HepG2 (cell line): ENCODE results near the gene ACP5. TPM values are rescaled to one million over a fixed set of nuclear protein-coding genes. Genes with fewer than 3 reads are reported as not detected.

Experiments
- DPF2 ChIP-seq: sonication (generic); formaldehyde crosslinking; IDR thresholded peaks from 2 replicates; pipeline ENCODE4 v1.4.0; 2020; ENCODE audit warnings: mild to moderate bottlenecking, low read depth, missing genetic modification reagents, borderline replicate concordance
- MED1 ChIP-seq: sonication (generic); formaldehyde crosslinking; IDR thresholded peaks from 2 replicates; pipeline ENCODE4 v1.4.0; 2020; ENCODE audit warnings: missing genetic modification reagents
- MED13 ChIP-seq: sonication (generic); formaldehyde crosslinking; IDR thresholded peaks from 2 replicates; pipeline ENCODE4 v1.5.0; 2020; ENCODE audit warnings: missing genetic modification reagents
- NFRKB ChIP-seq: fragments of 450-650 bp; IDR thresholded peaks from 2 replicates; pipeline ENCODE4 v1.6.1; 2017
- NRL ChIP-seq: sonication (generic); formaldehyde crosslinking; IDR thresholded peaks from 2 replicates; pipeline ENCODE4 v1.5.0; 2020; ENCODE audit warnings: missing genetic modification reagents, mild to moderate bottlenecking, moderate library complexity, borderline replicate concordance
- REL ChIP-seq: sonication (generic); formaldehyde crosslinking; conservative IDR thresholded peaks from 2 replicates; pipeline ENCODE4 v1.8.0; 2022; ENCODE audit warnings: mild to moderate bottlenecking, missing genetic modification reagents, moderate library complexity
- SRSF4 ChIP-seq: fragments of 200-400 bp; formaldehyde crosslinking; IDR thresholded peaks from one replicate; pipeline ENCODE4 v1.6.1; 2018; ENCODE audit warnings: mild to moderate bottlenecking, low read depth, low read length, moderate library complexity; ENCODE audit not compliant: poor library complexity, severe bottlenecking
- TOPORS ChIP-seq: sonication (generic); formaldehyde crosslinking; IDR thresholded peaks from 2 replicates; pipeline ENCODE4 v1.8.0; 2023; ENCODE audit warnings: mild to moderate bottlenecking, missing genetic modification reagents
- ZNF225 ChIP-seq: sonication (generic); formaldehyde crosslinking; IDR thresholded peaks from 2 replicates; pipeline ENCODE4 v1.4.0; 2020; ENCODE audit warnings: mild to moderate bottlenecking, missing genetic modification reagents
- ZNF234 ChIP-seq: sonication (generic); formaldehyde crosslinking; conservative IDR thresholded peaks from 2 replicates; pipeline ENCODE4 v1.5.1; 2020; ENCODE audit warnings: mild to moderate bottlenecking, missing genetic modification reagents
- ZNF260 ChIP-seq: sonication (generic); formaldehyde crosslinking; IDR thresholded peaks from 2 replicates; pipeline ENCODE4 v1.4.0; 2020; ENCODE audit warnings: missing genetic modification reagents, low read depth, mild to moderate bottlenecking, borderline replicate concordance
- ZNF343 ChIP-seq: sonication (generic); formaldehyde crosslinking; IDR thresholded peaks from 2 replicates; pipeline ENCODE4 v1.4.0; 2020; ENCODE audit warnings: mild to moderate bottlenecking, missing genetic modification reagents
- ZNF644 ChIP-seq: IDR thresholded peaks from 2 replicates; pipeline ENCODE4 v1.6.1; 2016; ENCODE audit warnings: low read depth
- ZNF816 ChIP-seq: sonication (generic); formaldehyde crosslinking; IDR thresholded peaks from 2 replicates; pipeline ENCODE4 v1.8.0; 2022; ENCODE audit warnings: missing genetic modification reagents, mild to moderate bottlenecking, borderline replicate concordance
- polyA plus RNA-seq, 8 experiments: library from polyadenylated mRNA; depleted of rRNA in 3 of 8; stranded (reverse) in 7 of 8; unstranded in 1 of 8; fragments of >200 nt; fragmentation: Illumina TruSeq in 4 of 8; extraction: Trizol in 4 of 8; gene quantifications; 2 replicates each; pipeline versions ENCODE4 v1.2.1 to v1.2.3, GENCODE V29; 2011 to 2016; ENCODE audit warnings: low read depth in 4 of 8, missing spikeins in 1 of 8, mixed read lengths in 1 of 8; ENCODE audit not compliant: insufficient read depth in 1 of 8
- total RNA-seq, 5 experiments: library from RNA; depleted of rRNA; stranded (reverse); fragments of >200 nt; fragmentation: Illumina TruSeq; extraction: Trizol; gene quantifications; 2 replicates each; pipeline ENCODE4 v1.2.3, GENCODE V29; 2016; ENCODE audit warnings: low read depth in 1 of 5
- TF ChIP-seq, protein P1 (sequence below): sonication (generic); formaldehyde crosslinking; IDR thresholded peaks from 2 replicates; pipeline ENCODE4 v1.8.1; 2023; ENCODE audit warnings: mild to moderate bottlenecking, missing genetic modification reagents
- TF ChIP-seq, protein P2 (sequence below): IDR thresholded peaks from 2 replicates; pipeline ENCODE4 v1.6.1; 2016; ENCODE audit warnings: low read depth, missing genetic modification reagents, missing compliant biosample characterization
- TF ChIP-seq, protein P3 (sequence below): sonication (generic); formaldehyde crosslinking; IDR thresholded peaks from 2 replicates; pipeline ENCODE4 v1.9.0; 2022; ENCODE audit warnings: missing genetic modification reagents, mild to moderate bottlenecking, borderline replicate concordance
- TF ChIP-seq, protein P4 (sequence below): sonication (generic); formaldehyde crosslinking; conservative IDR thresholded peaks from 2 replicates; pipeline ENCODE4 v1.8.1; 2023; ENCODE audit warnings: missing genetic modification reagents

ACP5 gene
- total and polyA plus RNA-seq, 2 of the 13 experiments (the other 11 are each of a cell fraction or from before 2014, with no cell fraction given), result 1.3 to 6.7 TPM

DNA sequence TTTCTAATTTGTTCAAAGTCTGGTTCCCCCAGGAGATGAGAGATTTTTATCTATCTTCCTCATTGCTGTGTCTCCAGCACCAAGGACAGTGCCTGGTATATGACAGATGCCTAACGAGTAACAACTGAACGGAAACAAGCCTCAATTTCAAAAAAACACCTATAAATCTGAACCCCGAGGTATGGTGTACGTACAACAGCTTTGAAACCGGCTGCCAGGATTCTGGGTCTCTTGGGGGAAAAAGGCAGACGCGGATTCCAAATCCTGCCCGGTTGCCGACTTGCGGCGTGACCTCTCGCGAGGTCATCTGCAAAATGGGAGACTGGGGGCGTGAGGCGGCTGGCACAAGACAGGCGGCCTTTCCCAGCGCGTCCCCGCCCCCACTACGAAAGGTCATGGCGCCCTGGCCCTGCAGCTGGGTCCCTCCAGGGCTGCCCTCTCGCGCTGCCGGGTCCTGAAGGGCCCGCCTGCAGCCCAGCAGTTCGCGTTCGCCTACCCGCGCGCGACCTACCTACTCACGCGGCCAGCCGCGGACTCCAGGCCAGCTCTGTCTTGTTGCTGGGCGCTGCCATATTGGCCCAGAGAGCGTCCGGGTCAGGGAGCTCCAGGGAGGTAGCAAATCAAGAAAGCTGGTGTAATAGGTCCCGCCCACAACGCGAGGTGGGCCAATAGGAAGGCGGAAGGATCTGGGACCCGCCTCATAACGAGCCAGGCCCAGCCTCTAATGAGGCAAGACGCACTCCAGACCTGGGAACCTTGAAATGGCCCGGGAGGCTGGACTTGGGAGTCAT lies 48.7 kb downstream of the ACP5 start, which contains the start of gene ECSIT (continued):
- TF ChIP-seq ZNF644 (CRISPR knock-in tag) (no peak), ZNF225 (CRISPR knock-in tag) (no peak; the same call in 1 of the 2 replicates), REL (CRISPR knock-in tag) (no peak), TOPORS (CRISPR knock-in tag) (no peak; the same call in 1 of the 2 replicates), MED1 (CRISPR knock-in tag) (0 out of 2 replicates have a peak, but pooled peaks have one; percentile 5), NFRKB (peak; percentile 61), SRSF4 (no peak), DPF2 (CRISPR knock-in tag) (no peak), ZNF260 (no peak), ZNF343 (CRISPR knock-in tag) (0 out of 2 replicates have a peak, but pooled peaks have one; percentile 23), ZNF816 (peak; percentile 90; the same call in 1 of the 2 replicates), NRL (CRISPR knock-in tag) (peak; percentile 94), MED13 (no peak), ZNF234 (no peak)
- TF ChIP-seq, protein P1, sequence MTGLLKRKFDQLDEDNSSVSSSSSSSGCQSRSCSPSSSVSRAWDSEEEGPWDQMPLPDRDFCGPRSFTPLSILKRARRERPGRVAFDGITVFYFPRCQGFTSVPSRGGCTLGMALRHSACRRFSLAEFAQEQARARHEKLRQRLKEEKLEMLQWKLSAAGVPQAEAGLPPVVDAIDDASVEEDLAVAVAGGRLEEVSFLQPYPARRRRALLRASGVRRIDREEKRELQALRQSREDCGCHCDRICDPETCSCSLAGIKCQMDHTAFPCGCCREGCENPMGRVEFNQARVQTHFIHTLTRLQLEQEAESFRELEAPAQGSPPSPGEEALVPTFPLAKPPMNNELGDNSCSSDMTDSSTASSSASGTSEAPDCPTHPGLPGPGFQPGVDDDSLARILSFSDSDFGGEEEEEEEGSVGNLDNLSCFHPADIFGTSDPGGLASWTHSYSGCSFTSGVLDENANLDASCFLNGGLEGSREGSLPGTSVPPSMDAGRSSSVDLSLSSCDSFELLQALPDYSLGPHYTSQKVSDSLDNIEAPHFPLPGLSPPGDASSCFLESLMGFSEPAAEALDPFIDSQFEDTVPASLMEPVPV (CRISPR knock-in tag), result peak; percentile 59; the same call in 1 of the 2 replicates
- TF ChIP-seq, protein P2, sequence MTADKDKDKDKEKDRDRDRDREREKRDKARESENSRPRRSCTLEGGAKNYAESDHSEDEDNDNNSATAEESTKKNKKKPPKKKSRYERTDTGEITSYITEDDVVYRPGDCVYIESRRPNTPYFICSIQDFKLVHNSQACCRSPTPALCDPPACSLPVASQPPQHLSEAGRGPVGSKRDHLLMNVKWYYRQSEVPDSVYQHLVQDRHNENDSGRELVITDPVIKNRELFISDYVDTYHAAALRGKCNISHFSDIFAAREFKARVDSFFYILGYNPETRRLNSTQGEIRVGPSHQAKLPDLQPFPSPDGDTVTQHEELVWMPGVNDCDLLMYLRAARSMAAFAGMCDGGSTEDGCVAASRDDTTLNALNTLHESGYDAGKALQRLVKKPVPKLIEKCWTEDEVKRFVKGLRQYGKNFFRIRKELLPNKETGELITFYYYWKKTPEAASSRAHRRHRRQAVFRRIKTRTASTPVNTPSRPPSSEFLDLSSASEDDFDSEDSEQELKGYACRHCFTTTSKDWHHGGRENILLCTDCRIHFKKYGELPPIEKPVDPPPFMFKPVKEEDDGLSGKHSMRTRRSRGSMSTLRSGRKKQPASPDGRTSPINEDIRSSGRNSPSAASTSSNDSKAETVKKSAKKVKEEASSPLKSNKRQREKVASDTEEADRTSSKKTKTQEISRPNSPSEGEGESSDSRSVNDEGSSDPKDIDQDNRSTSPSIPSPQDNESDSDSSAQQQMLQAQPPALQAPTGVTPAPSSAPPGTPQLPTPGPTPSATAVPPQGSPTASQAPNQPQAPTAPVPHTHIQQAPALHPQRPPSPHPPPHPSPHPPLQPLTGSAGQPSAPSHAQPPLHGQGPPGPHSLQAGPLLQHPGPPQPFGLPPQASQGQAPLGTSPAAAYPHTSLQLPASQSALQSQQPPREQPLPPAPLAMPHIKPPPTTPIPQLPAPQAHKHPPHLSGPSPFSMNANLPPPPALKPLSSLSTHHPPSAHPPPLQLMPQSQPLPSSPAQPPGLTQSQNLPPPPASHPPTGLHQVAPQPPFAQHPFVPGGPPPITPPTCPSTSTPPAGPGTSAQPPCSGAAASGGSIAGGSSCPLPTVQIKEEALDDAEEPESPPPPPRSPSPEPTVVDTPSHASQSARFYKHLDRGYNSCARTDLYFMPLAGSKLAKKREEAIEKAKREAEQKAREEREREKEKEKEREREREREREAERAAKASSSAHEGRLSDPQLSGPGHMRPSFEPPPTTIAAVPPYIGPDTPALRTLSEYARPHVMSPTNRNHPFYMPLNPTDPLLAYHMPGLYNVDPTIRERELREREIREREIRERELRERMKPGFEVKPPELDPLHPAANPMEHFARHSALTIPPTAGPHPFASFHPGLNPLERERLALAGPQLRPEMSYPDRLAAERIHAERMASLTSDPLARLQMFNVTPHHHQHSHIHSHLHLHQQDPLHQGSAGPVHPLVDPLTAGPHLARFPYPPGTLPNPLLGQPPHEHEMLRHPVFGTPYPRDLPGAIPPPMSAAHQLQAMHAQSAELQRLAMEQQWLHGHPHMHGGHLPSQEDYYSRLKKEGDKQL (CRISPR knock-in tag), result no peak
- TF ChIP-seq, protein P3, sequence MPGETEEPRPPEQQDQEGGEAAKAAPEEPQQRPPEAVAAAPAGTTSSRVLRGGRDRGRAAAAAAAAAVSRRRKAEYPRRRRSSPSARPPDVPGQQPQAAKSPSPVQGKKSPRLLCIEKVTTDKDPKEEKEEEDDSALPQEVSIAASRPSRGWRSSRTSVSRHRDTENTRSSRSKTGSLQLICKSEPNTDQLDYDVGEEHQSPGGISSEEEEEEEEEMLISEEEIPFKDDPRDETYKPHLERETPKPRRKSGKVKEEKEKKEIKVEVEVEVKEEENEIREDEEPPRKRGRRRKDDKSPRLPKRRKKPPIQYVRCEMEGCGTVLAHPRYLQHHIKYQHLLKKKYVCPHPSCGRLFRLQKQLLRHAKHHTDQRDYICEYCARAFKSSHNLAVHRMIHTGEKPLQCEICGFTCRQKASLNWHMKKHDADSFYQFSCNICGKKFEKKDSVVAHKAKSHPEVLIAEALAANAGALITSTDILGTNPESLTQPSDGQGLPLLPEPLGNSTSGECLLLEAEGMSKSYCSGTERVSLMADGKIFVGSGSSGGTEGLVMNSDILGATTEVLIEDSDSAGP, result peak; percentile 84; the same call in 1 of the 2 replicates
- TF ChIP-seq, protein P4, sequence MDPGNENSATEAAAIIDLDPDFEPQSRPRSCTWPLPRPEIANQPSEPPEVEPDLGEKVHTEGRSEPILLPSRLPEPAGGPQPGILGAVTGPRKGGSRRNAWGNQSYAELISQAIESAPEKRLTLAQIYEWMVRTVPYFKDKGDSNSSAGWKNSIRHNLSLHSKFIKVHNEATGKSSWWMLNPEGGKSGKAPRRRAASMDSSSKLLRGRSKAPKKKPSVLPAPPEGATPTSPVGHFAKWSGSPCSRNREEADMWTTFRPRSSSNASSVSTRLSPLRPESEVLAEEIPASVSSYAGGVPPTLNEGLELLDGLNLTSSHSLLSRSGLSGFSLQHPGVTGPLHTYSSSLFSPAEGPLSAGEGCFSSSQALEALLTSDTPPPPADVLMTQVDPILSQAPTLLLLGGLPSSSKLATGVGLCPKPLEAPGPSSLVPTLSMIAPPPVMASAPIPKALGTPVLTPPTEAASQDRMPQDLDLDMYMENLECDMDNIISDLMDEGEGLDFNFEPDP (CRISPR knock-in tag), result 0 out of 2 replicates have a peak, but pooled peaks have one; percentile 1
